H9 (cell line): ENCODE measurements around the gene MYLK3. TPM values are rescaled to one million over a fixed set of nuclear protein-coding genes. Genes with fewer than 3 reads are reported as not detected.

Source experiments
- DNase-seq: peaks from one replicate; pipeline ENCODE4 v3.0.0-alpha.2; 2017
- H2AFZ ChIP-seq: one replicate; pipeline ENCODE4 v1.6.1; 2013; ENCODE audit warnings: mild to moderate bottlenecking, low read length, control low read depth, moderate library complexity
- H2AK5ac ChIP-seq: 2 replicates; pipeline ENCODE4 v1.6.1; 2013; ENCODE audit warnings: low read length, control low read depth, mixed read lengths; ENCODE audit not compliant: insufficient read length
- H2BK120ac ChIP-seq: one replicate; pipeline ENCODE4 v1.6.1; 2013; ENCODE audit warnings: low read depth, mild to moderate bottlenecking, low read length, control low read depth, inconsistent platforms; ENCODE audit not compliant: poor library complexity, severe bottlenecking
- H2BK12ac ChIP-seq: 2 replicates; pipeline ENCODE4 v1.6.1; 2013; ENCODE audit warnings: low read length, control low read depth, mixed read lengths, low read depth; ENCODE audit not compliant: insufficient read length
- H2BK15ac ChIP-seq: 2 replicates; pipeline ENCODE4 v1.6.1; 2013; ENCODE audit warnings: low read depth, low read length, control low read depth
- H2BK20ac ChIP-seq: one replicate; pipeline ENCODE4 v1.6.1; 2013; ENCODE audit warnings: low read depth, mild to moderate bottlenecking, low read length, control low read depth, inconsistent platforms; ENCODE audit not compliant: poor library complexity, severe bottlenecking
- H2BK5ac ChIP-seq: 2 replicates; pipeline ENCODE4 v1.6.1; 2013; ENCODE audit warnings: low read length, control low read depth, mixed read lengths; ENCODE audit not compliant: insufficient read length
- H3K14ac ChIP-seq: 2 replicates; pipeline ENCODE4 v1.6.1; 2013; ENCODE audit warnings: low read length, control low read depth; ENCODE audit not compliant: insufficient read depth
- H3K18ac ChIP-seq: 2 replicates; pipeline ENCODE4 v1.6.1; 2013; ENCODE audit warnings: low read depth, mild to moderate bottlenecking, mixed read lengths, low read length, control low read depth; ENCODE audit not compliant: insufficient read length
- H3K23ac ChIP-seq: 2 replicates; pipeline ENCODE4 v1.6.1; 2013; ENCODE audit warnings: low read length, control low read depth, mixed read lengths, low read depth; ENCODE audit not compliant: insufficient read length
- H3K23me2 ChIP-seq: 2 replicates; pipeline ENCODE4 v1.6.1; 2013; ENCODE audit warnings: low read depth, mild to moderate bottlenecking, mixed read lengths, low read length, control low read depth; ENCODE audit not compliant: insufficient read length, poor library complexity, severe bottlenecking
- H3K27ac ChIP-seq: 2 replicates; pipeline ENCODE4 v1.5.1; 2013; ENCODE audit warnings: low read length, control low read depth, mixed read lengths, low read depth; ENCODE audit not compliant: insufficient read length
- H3K27me3 ChIP-seq: 2 replicates; pipeline ENCODE4 v1.6.1; 2013; ENCODE audit warnings: low read length, control low read depth, inconsistent platforms; ENCODE audit not compliant: insufficient read depth
- H3K4ac ChIP-seq: 2 replicates; pipeline ENCODE4 v1.6.1; 2013; ENCODE audit warnings: low read depth, mild to moderate bottlenecking, control low read depth, inconsistent platforms, low read length, moderate library complexity
- H3K4me1 ChIP-seq: 2 replicates; pipeline ENCODE4 v1.6.1; 2013; ENCODE audit warnings: low read length, control low read depth, inconsistent platforms; ENCODE audit not compliant: insufficient read depth
- H3K4me2 ChIP-seq: 2 replicates; pipeline ENCODE4 v1.6.1; 2013; ENCODE audit warnings: low read length, control low read depth, mixed read lengths; ENCODE audit not compliant: insufficient read length, insufficient read depth
- H3K56ac ChIP-seq: 2 replicates; pipeline ENCODE4 v1.6.1; 2013; ENCODE audit warnings: low read depth, mild to moderate bottlenecking, mixed read lengths, low read length, control low read depth; ENCODE audit not compliant: insufficient read length
- H3K79me1 ChIP-seq: 2 replicates; pipeline ENCODE4 v1.6.1; 2013; ENCODE audit warnings: low read depth, mild to moderate bottlenecking, moderate library complexity, low read length, control low read depth, inconsistent platforms; ENCODE audit not compliant: insufficient read depth, poor library complexity, severe bottlenecking
- H3K79me2 ChIP-seq: 2 replicates; pipeline ENCODE4 v1.6.1; 2013; ENCODE audit warnings: low read length, control low read depth, inconsistent platforms; ENCODE audit not compliant: insufficient read depth
- H3K9ac ChIP-seq: 2 replicates; pipeline ENCODE4 v1.6.1; 2013; ENCODE audit warnings: low read length, control low read depth, mixed read lengths; ENCODE audit not compliant: insufficient read length; ENCODE audit errors: extremely low read depth
- H3K9me3 ChIP-seq: one replicate; pipeline ENCODE4 v1.6.1; 2013; ENCODE audit warnings: low read depth, low read length, inconsistent platforms; ENCODE audit not compliant: control insufficient read depth
- H3T11ph ChIP-seq: one replicate; pipeline ENCODE4 v1.6.1; 2013; ENCODE audit warnings: mild to moderate bottlenecking, low read length, control low read depth, inconsistent platforms
- H4K20me1 ChIP-seq: one replicate; pipeline ENCODE4 v1.6.1; 2013; ENCODE audit not compliant: control insufficient read depth, insufficient read length, insufficient read depth
- H4K5ac ChIP-seq: 2 replicates; pipeline ENCODE4 v1.6.1; 2013; ENCODE audit warnings: low read depth, mild to moderate bottlenecking, mixed read lengths, low read length, control low read depth; ENCODE audit not compliant: insufficient read length
- H4K8ac ChIP-seq: replicated peaks from 2 replicates; pipeline ENCODE4 v1.6.1; 2013; ENCODE audit warnings: low read length, control low read depth, mixed read lengths, low read depth; ENCODE audit not compliant: insufficient read length
- H4K91ac ChIP-seq: 2 replicates; pipeline ENCODE4 v1.6.1; 2013; ENCODE audit warnings: low read depth, mild to moderate bottlenecking, moderate library complexity, mixed read lengths, low read length, control low read depth; ENCODE audit not compliant: insufficient read length
- H3K27ac Mint-ChIP-seq, 3 experiments: 2 replicates in 2 of 3; 3 replicates in 1 of 3; pipeline ENCODE4 v1.8.0; 2020 to 2021; ENCODE audit warnings: mixed read lengths in 3 of 3, mild to moderate bottlenecking in 1 of 3, moderate library complexity in 1 of 3
- H3K27me3 Mint-ChIP-seq: 2 replicates; pipeline ENCODE4 v1.8.0; 2021; ENCODE audit warnings: low read depth, mild to moderate bottlenecking, moderate library complexity, mixed read lengths
- H3K36me3 Mint-ChIP-seq, 3 experiments: 2 replicates in 2 of 3; 3 replicates in 1 of 3; pipeline ENCODE4 v1.8.0; 2020 to 2021; ENCODE audit warnings: low read depth in 3 of 3, mixed read lengths in 3 of 3; ENCODE audit not compliant: insufficient read depth in 1 of 3
- H3K4me1 Mint-ChIP-seq, 2 experiments: 2 replicates each; pipeline ENCODE4 v1.8.0; 2020; ENCODE audit warnings: mixed read lengths in 2 of 2
- H3K4me3 Mint-ChIP-seq, 2 experiments: 2 replicates in 1 of 2; 3 replicates in 1 of 2; pipeline ENCODE4 v1.8.0; 2020 to 2021; ENCODE audit warnings: mild to moderate bottlenecking in 2 of 2, mixed read lengths in 2 of 2, moderate library complexity in 1 of 2
- H3K9me3 Mint-ChIP-seq, 2 experiments: 2 replicates in 1 of 2; 3 replicates in 1 of 2; pipeline ENCODE4 v1.8.0; 2020; ENCODE audit warnings: mild to moderate bottlenecking in 2 of 2, mixed read lengths in 2 of 2, moderate library complexity in 1 of 2
- WGBS: extraction: QIAGEN DNeasy Blood & Tissue Kit; methylation state at CpG from one replicate; pipeline ENCODE4 v1.1.7; 2013; ENCODE audit warnings: missing lambda C conversion rate, low lambda C conversion rate, mixed read lengths; ENCODE audit not compliant: insufficient read length; ENCODE audit errors: extremely low coverage; 5-methylcytosine and 5-hydroxymethylcytosine counted together
- total RNA-seq: library from RNA; stranded (reverse); gene quantifications from 2 replicates; pipeline ENCODE4 v1.2.1, GENCODE V29; 2021
- TF ChIP-seq, protein P1 (sequence below): fragments of 200-600 bp; sonication (generic); conservative IDR thresholded peaks from 3 replicates; pipeline ENCODE4 v1.8.0; 2021; ENCODE audit warnings: antibody characterized with exemption, mild to moderate bottlenecking

MYLK3 gene
- total RNA-seq, 1 experiment from 2014 or later, result 0.90 TPM

DNA sequence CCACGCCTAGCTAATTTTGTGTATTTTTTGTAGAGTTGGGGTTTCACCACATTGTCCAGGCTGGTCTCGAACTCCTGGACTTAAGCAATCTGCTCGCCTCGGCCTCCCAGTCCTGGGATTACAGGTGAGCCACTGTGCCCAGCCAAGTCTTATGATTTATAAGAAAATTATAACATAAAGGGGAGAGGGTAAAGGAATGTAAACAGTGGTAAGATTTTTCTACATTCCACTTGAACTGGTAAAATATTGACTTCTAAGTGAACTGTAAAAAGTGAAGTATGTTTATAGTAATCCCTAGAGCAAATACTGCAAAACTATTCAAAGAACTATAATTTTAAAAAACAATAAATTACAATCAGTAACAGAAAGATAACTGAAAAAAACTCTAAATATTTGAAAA lies 49.4 kb upstream of the MYLK3 start:
- H2BK120ac ChIP-seq, result no peak overlapping the region
- H3K18ac ChIP-seq, result no peak overlapping the region
- H3K9me3 ChIP-seq, result no peaks in the 10 kb centered on the region
- no CpG with 5 or more reads among the region's 4 CpGs for WGBS
- Mint-ChIP-seq H3K36me3 (peaks cover 28 to 42% (median 33%) of the 10 kb centered on the region in 3 experiments), H3K9me3 (peaks cover 26 to 30% of the 10 kb centered on the region in 2 experiments), H3K4me3 (no peak overlapping the region), H3K4me1 (peaks cover 0 to 3% of the 10 kb centered on the region in 2 experiments; a peak in 2 of 4 replicates), H3K27ac (no peak overlapping the region), H3K27me3 (no peaks in the 10 kb centered on the region)
- H3K56ac ChIP-seq, result no peak overlapping the region
- H3K27ac ChIP-seq, result no peak overlapping the region
- no peak overlapping the region for H2AFZ ChIP-seq
- TF ChIP-seq, protein P1, sequence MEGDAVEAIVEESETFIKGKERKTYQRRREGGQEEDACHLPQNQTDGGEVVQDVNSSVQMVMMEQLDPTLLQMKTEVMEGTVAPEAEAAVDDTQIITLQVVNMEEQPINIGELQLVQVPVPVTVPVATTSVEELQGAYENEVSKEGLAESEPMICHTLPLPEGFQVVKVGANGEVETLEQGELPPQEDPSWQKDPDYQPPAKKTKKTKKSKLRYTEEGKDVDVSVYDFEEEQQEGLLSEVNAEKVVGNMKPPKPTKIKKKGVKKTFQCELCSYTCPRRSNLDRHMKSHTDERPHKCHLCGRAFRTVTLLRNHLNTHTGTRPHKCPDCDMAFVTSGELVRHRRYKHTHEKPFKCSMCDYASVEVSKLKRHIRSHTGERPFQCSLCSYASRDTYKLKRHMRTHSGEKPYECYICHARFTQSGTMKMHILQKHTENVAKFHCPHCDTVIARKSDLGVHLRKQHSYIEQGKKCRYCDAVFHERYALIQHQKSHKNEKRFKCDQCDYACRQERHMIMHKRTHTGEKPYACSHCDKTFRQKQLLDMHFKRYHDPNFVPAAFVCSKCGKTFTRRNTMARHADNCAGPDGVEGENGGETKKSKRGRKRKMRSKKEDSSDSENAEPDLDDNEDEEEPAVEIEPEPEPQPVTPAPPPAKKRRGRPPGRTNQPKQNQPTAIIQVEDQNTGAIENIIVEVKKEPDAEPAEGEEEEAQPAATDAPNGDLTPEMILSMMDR, result no peak
- no peak overlapping the region for H3K4me2 ChIP-seq
- no peak overlapping the region for H2BK15ac ChIP-seq
- no peaks in the 10 kb centered on the region for H4K20me1 ChIP-seq
- H4K8ac ChIP-seq, result no peak overlapping the region
- H3K9ac ChIP-seq, result no peak overlapping the region
- no peaks in the 10 kb centered on the region for H3K23me2 ChIP-seq
- H3K79me1 ChIP-seq, result no peaks in the 10 kb centered on the region
- H3T11ph ChIP-seq, result no peak overlapping the region
- no peak overlapping the region for H3K14ac ChIP-seq
- no peak overlapping the region for H4K91ac ChIP-seq
- no peak overlapping the region for H3K4ac ChIP-seq
- H2BK20ac ChIP-seq, result no peak overlapping the region
- H3K79me2 ChIP-seq, result no peaks in the 10 kb centered on the region
- no peak overlapping the region for H3K23ac ChIP-seq
- no peak overlapping the region for H2BK12ac ChIP-seq
- H2AK5ac ChIP-seq, result no peak overlapping the region
- no peak overlapping the region for H2BK5ac ChIP-seq
- no peaks in the 10 kb centered on the region for H3K27me3 ChIP-seq
- DNase-seq, result no peak
- H4K5ac ChIP-seq, result no peak overlapping the region
- no peaks in the 10 kb centered on the region for H3K4me1 ChIP-seq
